Fibroblast of lung (primary cell): ENCODE measurements around the gene PDE3B. TPM values are rescaled to one million over a fixed set of nuclear protein-coding genes. Genes with fewer than 3 reads are reported as not detected.

Source experiments
- DNase-seq, 2 donors: peaks; one replicate each; pipeline versions ENCODE4 v3.0.0 to v3.0.0-alpha.2; 2010; ENCODE audit warnings: low read depth in 2 of 2
- H2AFZ ChIP-seq: 2 replicates; pipeline ENCODE4 v1.5.1; 2012; ENCODE audit warnings: low read length, control low read depth, inconsistent platforms
- H3K27ac ChIP-seq: 2 replicates; pipeline ENCODE4 v1.5.1; 2011; ENCODE audit warnings: low read length, control low read depth; ENCODE audit not compliant: insufficient read depth
- H3K27me3 ChIP-seq: 2 replicates; pipeline ENCODE4 v1.5.1; 2011; ENCODE audit warnings: mild to moderate bottlenecking, low read length; ENCODE audit not compliant: control insufficient read depth, insufficient read depth
- H3K36me3 ChIP-seq: 2 replicates; pipeline ENCODE4 v1.5.1; 2011; ENCODE audit warnings: low read length; ENCODE audit not compliant: control insufficient read depth, insufficient read depth
- H3K4me1 ChIP-seq: 2 replicates; pipeline ENCODE4 v1.5.1; 2011; ENCODE audit warnings: low read length; ENCODE audit not compliant: control insufficient read depth, insufficient read depth; ENCODE audit errors: extremely low read depth
- H3K4me2 ChIP-seq: 2 replicates; pipeline ENCODE4 v1.5.1; 2011; ENCODE audit warnings: low read length, control low read depth; ENCODE audit not compliant: insufficient read depth; ENCODE audit errors: extremely low read depth
- H3K4me3 ChIP-seq, 4 experiments: fragments of 200-600 bp in 1 of 4; sonication (generic) in 1 of 4; replicated peaks in 1 of 4; 2 replicates each; pipeline ENCODE4 v1.5.1; 2011 to 2016; ENCODE audit warnings: low read length in 4 of 4, low read depth in 3 of 4, mild to moderate bottlenecking in 3 of 4, control low read depth in 2 of 4, inconsistent platforms in 1 of 4, mixed read lengths in 1 of 4; ENCODE audit not compliant: insufficient read depth in 1 of 4; ENCODE audit errors: control extremely low read depth in 1 of 4
- H3K79me2 ChIP-seq: 2 replicates; pipeline ENCODE4 v1.5.1; 2012; ENCODE audit warnings: mild to moderate bottlenecking, low read length, inconsistent platforms; ENCODE audit not compliant: control insufficient read depth, insufficient read depth
- H3K9ac ChIP-seq: 2 replicates; pipeline ENCODE4 v1.5.1; 2011; ENCODE audit warnings: mild to moderate bottlenecking, low read length, control low read depth; ENCODE audit not compliant: insufficient read depth
- H3K9me3 ChIP-seq: 2 replicates; pipeline ENCODE4 v1.5.1; 2012; ENCODE audit warnings: low read depth, low read length; ENCODE audit not compliant: control insufficient read depth, insufficient read depth
- H4K20me1 ChIP-seq: 2 replicates; pipeline ENCODE4 v1.5.1; 2011; ENCODE audit warnings: low read length; ENCODE audit not compliant: control insufficient read depth, insufficient read depth; ENCODE audit errors: extremely low read depth
- EZH2 ChIP-seq: IDR thresholded peaks from 2 replicates; pipeline ENCODE4 v1.5.1; 2012; ENCODE audit warnings: low read length, control low read depth, mild to moderate bottlenecking; ENCODE audit errors: missing control alignments
- polyA plus RNA-seq, 2 donors: library from polyadenylated mRNA; depleted of rRNA in 1 of 2; stranded (reverse) in 1 of 2; unstranded in 1 of 2; fragments of >200 nt; gene quantifications; 2 replicates each; pipeline ENCODE4 v1.2.1, GENCODE V29; 2011 to 2012; ENCODE audit warnings: missing spikeins in 1 of 2
- total RNA-seq: library from RNA; depleted of rRNA; stranded (reverse); fragments of >200 nt; gene quantifications from 2 replicates; pipeline ENCODE4 v1.2.1, GENCODE V29; 2014
- TF ChIP-seq, protein P1 (sequence below), 2 donors: IDR thresholded peaks in 1 of 2; conservative IDR thresholded peaks in 1 of 2; 1 replicate in 1 of 2; 2 replicates in 1 of 2; pipeline ENCODE4 v1.5.1; 2011 to 2012; ENCODE audit warnings: low read length in 2 of 2, control low read depth in 1 of 2, inconsistent platforms in 1 of 2, low read depth in 1 of 2, mild to moderate bottlenecking in 1 of 2

The PDE3B gene
- total and polyA plus RNA-seq, 2 donors (not counting 1 experiment from before 2014, with no cell fraction given), result 0.43 to 11.2 TPM

DNA sequence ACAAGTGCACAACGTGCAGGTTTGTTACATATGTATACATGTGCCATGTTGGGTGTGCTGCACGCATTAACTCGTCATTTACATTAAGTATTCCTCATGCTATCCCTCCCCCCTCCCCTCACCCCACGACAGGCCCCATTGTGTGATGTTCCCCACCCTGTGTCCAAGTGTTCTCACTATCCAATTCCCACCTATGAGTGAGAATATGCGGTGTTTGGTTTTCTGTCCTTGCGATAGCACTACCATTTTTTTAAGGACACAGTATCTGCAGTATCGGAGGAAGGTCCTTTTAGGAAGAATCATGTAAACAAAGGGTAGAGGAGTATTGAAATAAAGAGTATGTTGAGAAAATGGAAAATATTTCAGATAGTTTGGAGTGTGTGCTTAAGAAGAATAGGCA is 25.9 kb downstream of the PDE3B start:
- TF ChIP-seq, protein P1, sequence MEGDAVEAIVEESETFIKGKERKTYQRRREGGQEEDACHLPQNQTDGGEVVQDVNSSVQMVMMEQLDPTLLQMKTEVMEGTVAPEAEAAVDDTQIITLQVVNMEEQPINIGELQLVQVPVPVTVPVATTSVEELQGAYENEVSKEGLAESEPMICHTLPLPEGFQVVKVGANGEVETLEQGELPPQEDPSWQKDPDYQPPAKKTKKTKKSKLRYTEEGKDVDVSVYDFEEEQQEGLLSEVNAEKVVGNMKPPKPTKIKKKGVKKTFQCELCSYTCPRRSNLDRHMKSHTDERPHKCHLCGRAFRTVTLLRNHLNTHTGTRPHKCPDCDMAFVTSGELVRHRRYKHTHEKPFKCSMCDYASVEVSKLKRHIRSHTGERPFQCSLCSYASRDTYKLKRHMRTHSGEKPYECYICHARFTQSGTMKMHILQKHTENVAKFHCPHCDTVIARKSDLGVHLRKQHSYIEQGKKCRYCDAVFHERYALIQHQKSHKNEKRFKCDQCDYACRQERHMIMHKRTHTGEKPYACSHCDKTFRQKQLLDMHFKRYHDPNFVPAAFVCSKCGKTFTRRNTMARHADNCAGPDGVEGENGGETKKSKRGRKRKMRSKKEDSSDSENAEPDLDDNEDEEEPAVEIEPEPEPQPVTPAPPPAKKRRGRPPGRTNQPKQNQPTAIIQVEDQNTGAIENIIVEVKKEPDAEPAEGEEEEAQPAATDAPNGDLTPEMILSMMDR (conservative IDR thresholded peaks at IDR 0.05 in 1 of 2, IDR thresholded peaks at IDR 0.05 in 1 of 2; ENCODE audit: low read depth in 1 of 2, low read length in 2 of 2), result no peak
- no peak for TF ChIP-seq EZH2
- H3K4me1 ChIP-seq, result no peaks in the 10 kb centered on the region
- no peak overlapping the region for H3K4me3 ChIP-seq
- H3K9ac ChIP-seq, result no peak overlapping the region
- H3K79me2 ChIP-seq, result no peaks in the 10 kb centered on the region
- no peaks in the 10 kb centered on the region for H3K9me3 ChIP-seq
- H3K4me2 ChIP-seq, result no peak overlapping the region
- H3K27ac ChIP-seq, result no peak overlapping the region
- no peaks in the 10 kb centered on the region for H3K27me3 ChIP-seq
- DNase-seq, result no peak
- no peak overlapping the region for H2AFZ ChIP-seq
- H3K36me3 ChIP-seq, result no peaks in the 10 kb centered on the region
- no peaks in the 10 kb centered on the region for H4K20me1 ChIP-seq

DNA sequence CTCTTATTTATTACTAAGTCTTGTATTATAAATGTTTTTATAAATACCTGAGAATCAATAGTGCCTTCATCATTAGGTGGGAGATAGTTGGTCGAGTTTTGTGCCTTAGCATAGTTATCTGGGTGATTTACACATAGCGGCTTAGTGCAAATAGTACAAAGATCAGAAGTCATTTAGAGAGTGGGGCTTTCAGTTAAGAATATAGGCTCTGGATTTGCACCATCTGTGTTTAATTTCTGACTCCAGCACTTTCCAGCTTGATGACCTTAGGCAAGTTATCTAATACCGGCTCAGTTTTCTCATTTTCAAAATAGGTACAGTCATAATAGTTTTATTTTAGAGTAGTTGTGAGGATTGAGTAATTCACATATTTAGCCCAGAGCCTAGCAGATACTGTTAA is 26.4 kb downstream of the PDE3B start:
- TF ChIP-seq, protein P1 (conservative IDR thresholded peaks at IDR 0.05 in 1 of 2, IDR thresholded peaks at IDR 0.05 in 1 of 2; ENCODE audit: low read depth in 1 of 2, low read length in 2 of 2), result no peak
- no peak for TF ChIP-seq EZH2
- Histone ChIP-seq H3K4me3 (no peak overlapping the region), H4K20me1 (no peaks in the 10 kb centered on the region), H3K27me3 (no peaks in the 10 kb centered on the region), H3K9me3 (no peaks in the 10 kb centered on the region), H3K36me3 (no peaks in the 10 kb centered on the region), H3K9ac (no peak overlapping the region), H3K27ac (no peak overlapping the region), H3K4me1 (no peaks in the 10 kb centered on the region), H3K79me2 (no peaks in the 10 kb centered on the region), H2AFZ (no peak overlapping the region), H3K4me2 (no peak overlapping the region)
- no peak for DNase-seq

DNA sequence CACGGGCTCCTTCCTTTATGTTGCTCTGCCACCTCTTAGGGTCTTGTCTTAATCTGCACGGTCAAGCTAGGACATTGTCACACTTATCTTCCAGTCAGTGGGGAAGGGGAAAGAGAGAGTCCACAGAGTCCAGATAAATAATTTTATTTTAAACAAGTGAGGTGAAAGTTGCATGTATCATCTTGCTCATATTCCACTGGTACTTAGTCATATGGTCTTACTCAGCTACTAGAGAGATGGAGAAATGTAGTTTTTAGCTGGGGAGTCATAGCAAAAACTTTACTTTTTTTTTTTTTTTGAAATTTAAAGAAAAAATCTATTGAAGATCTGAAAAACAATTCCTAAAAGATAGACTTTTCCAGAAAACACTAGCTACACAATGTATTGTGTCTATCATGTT is 29.0 kb downstream of the PDE3B start:
- no peaks in the 10 kb centered on the region for H3K36me3 ChIP-seq
- no peak overlapping the region for H3K9ac ChIP-seq
- no peaks in the 10 kb centered on the region for H4K20me1 ChIP-seq
- no peaks in the 10 kb centered on the region for H3K4me1 ChIP-seq
- no peak overlapping the region for H3K4me3 ChIP-seq
- H3K79me2 ChIP-seq, result no peaks in the 10 kb centered on the region
- no peak overlapping the region for H3K27ac ChIP-seq
- TF ChIP-seq, protein P1 (conservative IDR thresholded peaks at IDR 0.05 in 1 of 2, IDR thresholded peaks at IDR 0.05 in 1 of 2; ENCODE audit: low read depth in 1 of 2, low read length in 2 of 2), result no peak
- no peak for TF ChIP-seq EZH2
- DNase-seq, result peak; percentile 48 to 67
- no peaks in the 10 kb centered on the region for H3K9me3 ChIP-seq
- no peak overlapping the region for H2AFZ ChIP-seq
- H3K4me2 ChIP-seq, result peak overlapping the region; percentile 70
- no peaks in the 10 kb centered on the region for H3K27me3 ChIP-seq
